Fibroblast of mammary gland (primary cell): Measurements from ENCODE around the gene OR5D14.

Experiments
- DNase-seq: peaks from one replicate; pipeline ENCODE4 v3.0.0-alpha.2; 2010; ENCODE audit warnings: low read depth
- H3K4me3 ChIP-seq: 2 replicates; pipeline ENCODE4 v1.5.1; 2011; ENCODE audit warnings: low read depth, mild to moderate bottlenecking, low read length, moderate library complexity; ENCODE audit not compliant: control insufficient read depth
- TF ChIP-seq, protein P1 (sequence below): conservative IDR thresholded peaks from 2 replicates; pipeline ENCODE4 v1.5.1; 2011; ENCODE audit warnings: low read depth, low read length, inconsistent platforms; ENCODE audit not compliant: control insufficient read depth, insufficient read depth

The OR5D14 gene

GRCh38 chr11:55795256-55795655 lies at the start of gene OR5D14:
Gene OR5D14, plus strand, starts transcription at chr11:55795556. Its CDS starts 0 bp downstream, at chr11:55795556.
- no peak within 1 kb of the TSS for H3K4me3 ChIP-seq
- no peak for DNase-seq
- TF ChIP-seq, protein P1, sequence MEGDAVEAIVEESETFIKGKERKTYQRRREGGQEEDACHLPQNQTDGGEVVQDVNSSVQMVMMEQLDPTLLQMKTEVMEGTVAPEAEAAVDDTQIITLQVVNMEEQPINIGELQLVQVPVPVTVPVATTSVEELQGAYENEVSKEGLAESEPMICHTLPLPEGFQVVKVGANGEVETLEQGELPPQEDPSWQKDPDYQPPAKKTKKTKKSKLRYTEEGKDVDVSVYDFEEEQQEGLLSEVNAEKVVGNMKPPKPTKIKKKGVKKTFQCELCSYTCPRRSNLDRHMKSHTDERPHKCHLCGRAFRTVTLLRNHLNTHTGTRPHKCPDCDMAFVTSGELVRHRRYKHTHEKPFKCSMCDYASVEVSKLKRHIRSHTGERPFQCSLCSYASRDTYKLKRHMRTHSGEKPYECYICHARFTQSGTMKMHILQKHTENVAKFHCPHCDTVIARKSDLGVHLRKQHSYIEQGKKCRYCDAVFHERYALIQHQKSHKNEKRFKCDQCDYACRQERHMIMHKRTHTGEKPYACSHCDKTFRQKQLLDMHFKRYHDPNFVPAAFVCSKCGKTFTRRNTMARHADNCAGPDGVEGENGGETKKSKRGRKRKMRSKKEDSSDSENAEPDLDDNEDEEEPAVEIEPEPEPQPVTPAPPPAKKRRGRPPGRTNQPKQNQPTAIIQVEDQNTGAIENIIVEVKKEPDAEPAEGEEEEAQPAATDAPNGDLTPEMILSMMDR: no peak

GRCh38 chr11:55773138-55773537 lies 22.2 kb upstream of the OR5D14 start, which contains the start of gene OR5D13:
Gene OR5D13, plus strand, starts transcription at chr11:55773438. Its CDS starts 0 bp downstream, at chr11:55773438.
- H3K4me3 ChIP-seq: no peak within 1 kb of the TSS
- TF ChIP-seq, protein P1: no peak
- no peak for DNase-seq

GRCh38 chr11:55791606-55792005 lies 3.8 kb upstream of the OR5D14 start:
- TF ChIP-seq, protein P1: no peak
- no peak overlapping the region for H3K4me3 ChIP-seq
- DNase-seq: no peak

DNA sequence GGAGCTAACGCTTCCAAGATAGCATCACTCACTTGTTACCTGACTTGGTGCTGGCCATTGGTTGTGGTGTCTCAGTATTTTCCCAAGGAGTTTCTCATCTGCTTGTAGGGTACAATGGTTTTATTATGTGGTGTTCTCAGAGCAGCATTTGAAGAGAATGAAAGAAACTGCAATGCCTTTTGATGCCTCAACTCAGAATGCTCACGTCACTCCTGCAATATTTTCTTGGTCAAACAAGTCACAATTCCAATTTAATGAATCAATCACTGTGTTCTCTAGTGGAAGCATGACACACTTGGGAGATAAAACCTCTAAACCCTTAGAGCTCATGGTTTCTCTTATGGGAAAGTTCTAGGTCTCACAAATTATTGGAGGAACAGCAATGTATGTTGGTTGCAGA lies 2.0 kb upstream of the OR5D14 start:
- TF ChIP-seq, protein P1: no peak
- no peak for DNase-seq
- no peak overlapping the region for H3K4me3 ChIP-seq

GRCh38 chr11:55806248-55806647 lies 10.9 kb downstream of the OR5D14 start:
- TF ChIP-seq, protein P1: no peak
- no peak overlapping the region for H3K4me3 ChIP-seq
- no peak for DNase-seq

DNA sequence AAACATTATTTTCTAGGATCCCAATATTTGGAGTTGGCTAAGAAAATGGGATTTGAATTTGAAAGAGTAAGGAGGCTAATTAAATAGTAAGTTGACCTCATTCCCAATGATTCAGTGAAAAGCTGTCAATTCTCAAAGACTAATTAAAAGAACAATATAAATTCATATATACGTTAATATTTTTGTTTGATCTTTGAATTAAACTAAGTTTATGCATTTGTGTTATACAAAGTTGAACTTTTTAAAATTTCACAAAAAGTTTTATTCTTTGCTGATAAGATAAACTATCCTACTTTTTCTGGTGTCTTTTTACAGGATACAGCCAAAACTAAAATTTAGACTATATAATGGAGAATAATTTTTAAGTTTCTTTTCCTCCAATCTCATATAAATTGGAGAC lies 15.7 kb downstream of the OR5D14 start, which contains the start of gene OR5L1:
TSS of gene OR5L1 (plus strand) at position 301 of the 400 bp plus-strand sequence. CDS start 100 bp downstream, outside the sequence.
- H3K4me3 ChIP-seq: no peak within 1 kb of the TSS
- TF ChIP-seq, protein P1: no peak
- DNase-seq: no peak

GRCh38 chr11:55819330-55819729 lies 24.0 kb downstream of the OR5D14 start, which contains the start of gene OR5D18:
Gene OR5D18, plus strand, starts transcription at chr11:55819630. Its CDS starts 0 bp downstream, at chr11:55819630.
- H3K4me3 ChIP-seq: no peak within 1 kb of the TSS
- TF ChIP-seq, protein P1: no peak
- no peak for DNase-seq
